ENCODE data around the gene C2orf68. TPM values are rescaled to one million over a fixed set of nuclear protein-coding genes. Genes with fewer than 3 reads are reported as not detected.
A peak's percentile ranks its signal among the peaks of the same experiment; 100 is the strongest.

Gene C2orf68
- total RNA-seq, 1 donor from 2014 or later: 47.5 TPM

DNA sequence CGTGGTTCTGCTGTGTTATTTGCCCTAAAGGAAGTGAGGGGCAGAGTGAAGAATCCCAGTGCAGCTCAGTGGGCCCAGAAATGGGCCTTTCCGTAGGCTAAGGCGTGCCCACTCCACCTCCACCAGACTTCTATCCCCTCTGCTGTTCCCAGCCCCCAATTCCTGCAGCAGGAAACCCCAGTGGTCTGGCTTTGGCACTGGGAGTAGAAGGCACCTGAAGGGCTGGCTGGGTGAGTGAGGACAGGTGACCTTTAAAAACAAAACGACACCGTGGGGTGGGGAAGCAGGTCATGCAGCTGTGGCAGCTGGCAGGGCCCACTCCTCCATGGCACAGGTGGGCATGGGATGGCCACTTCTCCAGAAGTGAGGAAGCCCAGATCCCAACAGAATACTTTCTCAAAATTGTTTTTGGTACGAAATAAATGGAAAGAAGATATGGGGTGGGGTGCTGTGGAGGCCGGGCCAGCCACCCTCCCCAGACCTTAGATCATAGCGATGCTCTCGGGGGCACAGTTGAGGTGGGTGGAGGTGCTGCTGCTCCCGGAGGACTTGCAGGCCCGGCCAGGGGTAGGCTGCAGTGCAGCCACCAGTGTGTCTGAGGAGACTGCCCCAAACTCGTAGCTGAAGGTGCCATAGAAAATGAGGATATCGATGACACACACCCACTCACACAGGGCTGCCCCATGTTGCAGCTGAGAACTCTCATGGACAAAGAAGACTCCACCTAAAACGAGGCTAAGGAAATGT lies 13.1 kb downstream of the C2orf68 start:
- Mint-ChIP-seq H3K27me3 (ENCODE audit: unreplicated experiment) (peaks cover 29% of the 10 kb centered on the region), H3K4me1 (ENCODE audit: unreplicated experiment) (peaks cover 50% of the 10 kb centered on the region), H3K4me3 (ENCODE audit: unreplicated experiment) (peak overlapping the region; percentile 31), H3K9me3 (ENCODE audit: unreplicated experiment) (no peaks in the 10 kb centered on the region), H3K27ac (ENCODE audit: unreplicated experiment) (no peak overlapping the region), H3K36me3 (ENCODE audit: low read depth, unreplicated experiment) (peaks cover 27% of the 10 kb centered on the region)
- DNase-seq (ENCODE audit: low spot score): no peak
- TF ChIP-seq, protein P1, sequence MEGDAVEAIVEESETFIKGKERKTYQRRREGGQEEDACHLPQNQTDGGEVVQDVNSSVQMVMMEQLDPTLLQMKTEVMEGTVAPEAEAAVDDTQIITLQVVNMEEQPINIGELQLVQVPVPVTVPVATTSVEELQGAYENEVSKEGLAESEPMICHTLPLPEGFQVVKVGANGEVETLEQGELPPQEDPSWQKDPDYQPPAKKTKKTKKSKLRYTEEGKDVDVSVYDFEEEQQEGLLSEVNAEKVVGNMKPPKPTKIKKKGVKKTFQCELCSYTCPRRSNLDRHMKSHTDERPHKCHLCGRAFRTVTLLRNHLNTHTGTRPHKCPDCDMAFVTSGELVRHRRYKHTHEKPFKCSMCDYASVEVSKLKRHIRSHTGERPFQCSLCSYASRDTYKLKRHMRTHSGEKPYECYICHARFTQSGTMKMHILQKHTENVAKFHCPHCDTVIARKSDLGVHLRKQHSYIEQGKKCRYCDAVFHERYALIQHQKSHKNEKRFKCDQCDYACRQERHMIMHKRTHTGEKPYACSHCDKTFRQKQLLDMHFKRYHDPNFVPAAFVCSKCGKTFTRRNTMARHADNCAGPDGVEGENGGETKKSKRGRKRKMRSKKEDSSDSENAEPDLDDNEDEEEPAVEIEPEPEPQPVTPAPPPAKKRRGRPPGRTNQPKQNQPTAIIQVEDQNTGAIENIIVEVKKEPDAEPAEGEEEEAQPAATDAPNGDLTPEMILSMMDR (IDR thresholded peaks at IDR 0.05; ENCODE audit: unreplicated experiment): no peak

DNA sequence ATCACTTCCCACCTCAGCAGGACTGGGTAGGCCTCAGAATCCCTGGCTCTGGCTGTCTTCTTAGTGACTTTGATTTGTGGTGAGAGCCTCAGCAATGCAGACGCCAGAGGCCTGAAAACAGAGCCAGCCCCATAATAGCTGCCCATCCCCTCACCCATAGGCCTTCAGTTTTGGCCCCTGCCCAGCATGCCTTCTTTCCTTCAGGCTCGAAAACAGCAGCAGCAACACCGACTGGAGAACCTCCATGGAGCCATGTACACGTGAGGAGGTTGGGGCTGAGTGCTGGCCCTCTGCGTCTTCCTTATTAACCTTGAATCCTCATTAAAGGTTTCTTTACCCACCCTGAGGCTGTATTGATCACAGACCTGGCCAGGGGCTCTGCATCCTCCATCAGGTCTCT lies 14.6 kb downstream of the C2orf68 start:
- Mint-ChIP-seq H3K4me1 (ENCODE audit: unreplicated experiment) (peaks cover 51% of the 10 kb centered on the region), H3K36me3 (ENCODE audit: low read depth, unreplicated experiment) (peaks cover 36% of the 10 kb centered on the region), H3K9me3 (ENCODE audit: unreplicated experiment) (no peaks in the 10 kb centered on the region), H3K27me3 (ENCODE audit: unreplicated experiment) (peaks cover 24% of the 10 kb centered on the region), H3K27ac (ENCODE audit: unreplicated experiment) (no peak overlapping the region), H3K4me3 (ENCODE audit: unreplicated experiment) (peak overlapping the region; percentile 98)
- TF ChIP-seq, protein P1 (IDR thresholded peaks at IDR 0.05; ENCODE audit: unreplicated experiment): no peak
- no peak for DNase-seq (ENCODE audit: low spot score)

DNA sequence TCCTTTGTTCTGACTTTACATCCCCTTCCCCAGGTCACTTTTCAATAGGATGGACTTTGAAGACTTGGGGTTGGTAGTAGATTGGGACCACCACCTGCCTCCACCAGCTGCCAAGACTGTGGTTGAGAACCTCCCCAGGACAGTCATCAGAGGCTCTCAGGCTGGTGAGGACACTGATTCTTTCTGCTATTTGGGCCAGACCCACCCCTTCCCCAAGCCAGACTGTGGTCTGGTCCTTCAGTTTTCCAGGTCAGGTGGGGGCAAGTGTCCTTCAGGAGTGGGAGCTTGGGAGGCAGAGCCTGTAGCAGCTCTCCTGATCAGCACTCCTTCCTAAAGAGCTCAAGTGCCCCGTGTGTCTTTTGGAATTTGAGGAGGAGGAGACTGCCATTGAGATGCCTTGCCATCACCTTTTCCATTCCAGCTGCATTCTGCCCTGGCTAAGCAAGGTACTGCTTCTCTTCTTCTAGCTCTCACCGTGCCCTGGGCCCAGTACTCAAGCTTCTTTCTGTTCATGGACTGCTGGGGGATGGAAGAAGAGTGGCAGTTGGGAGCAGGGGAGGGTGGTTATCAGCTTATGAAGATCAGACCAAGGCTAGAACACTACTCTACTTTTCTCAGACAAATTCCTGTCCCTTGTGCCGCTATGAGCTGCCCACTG lies 15.3 kb downstream of the C2orf68 start:
- Mint-ChIP-seq H3K9me3 (ENCODE audit: unreplicated experiment) (no peaks in the 10 kb centered on the region), H3K27ac (ENCODE audit: unreplicated experiment) (peak overlapping the region; percentile 48)

DNA sequence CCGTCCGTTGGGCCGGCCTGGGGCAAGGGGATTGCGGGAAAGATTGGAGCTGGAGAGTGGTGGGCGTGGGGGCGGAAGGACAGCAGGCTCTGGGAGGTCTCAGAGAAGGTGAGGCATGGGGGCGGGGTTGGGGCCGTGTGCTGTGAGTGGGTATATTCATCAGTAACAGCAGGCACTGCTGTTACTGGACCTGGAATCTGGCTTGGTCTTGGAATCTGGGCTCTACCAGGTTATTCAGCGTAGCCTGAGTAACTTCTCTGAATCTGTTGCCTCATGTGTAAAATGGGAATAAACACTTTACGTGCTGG lies 15.9 kb downstream of the C2orf68 start:
- no peak for DNase-seq (ENCODE audit: low spot score)
- Mint-ChIP-seq H3K4me1 (ENCODE audit: unreplicated experiment) (peaks cover 58% of the 10 kb centered on the region), H3K27ac (ENCODE audit: unreplicated experiment) (peak overlapping the region; percentile 94), H3K9me3 (ENCODE audit: unreplicated experiment) (no peaks in the 10 kb centered on the region), H3K27me3 (ENCODE audit: unreplicated experiment) (peaks cover 22% of the 10 kb centered on the region), H3K4me3 (ENCODE audit: unreplicated experiment) (peak overlapping the region; percentile 98), H3K36me3 (ENCODE audit: low read depth, unreplicated experiment) (peaks cover 42% of the 10 kb centered on the region)
- TF ChIP-seq, protein P1 (IDR thresholded peaks at IDR 0.05; ENCODE audit: unreplicated experiment): no peak

More for the DNA sequence above, 15.3 kb downstream of the C2orf68 start:
- Mint-ChIP-seq H3K4me1 (ENCODE audit: unreplicated experiment) (peaks cover 53% of the 10 kb centered on the region), H3K27me3 (ENCODE audit: unreplicated experiment) (peaks cover 24% of the 10 kb centered on the region), H3K36me3 (ENCODE audit: low read depth, unreplicated experiment) (peaks cover 36% of the 10 kb centered on the region), H3K4me3 (ENCODE audit: unreplicated experiment) (peak overlapping the region; percentile 98)
- no peak for DNase-seq (ENCODE audit: low spot score)
- TF ChIP-seq, protein P1 (IDR thresholded peaks at IDR 0.05; ENCODE audit: unreplicated experiment): no peak
